ENCODE measurements around the gene TBC1D30. TPM values are rescaled to one million over a fixed set of nuclear protein-coding genes. Genes with fewer than 3 reads are reported as not detected.
"Not testable (repeated sequence)": the region's sequence is repeated elsewhere in the genome, so short reads cannot be mapped to it uniquely, and the experiment has no call there.

Gene TBC1D30
- total and polyA plus RNA-seq, 9 donors = 0.98 to 2.5 (median 1.4) TPM

DNA sequence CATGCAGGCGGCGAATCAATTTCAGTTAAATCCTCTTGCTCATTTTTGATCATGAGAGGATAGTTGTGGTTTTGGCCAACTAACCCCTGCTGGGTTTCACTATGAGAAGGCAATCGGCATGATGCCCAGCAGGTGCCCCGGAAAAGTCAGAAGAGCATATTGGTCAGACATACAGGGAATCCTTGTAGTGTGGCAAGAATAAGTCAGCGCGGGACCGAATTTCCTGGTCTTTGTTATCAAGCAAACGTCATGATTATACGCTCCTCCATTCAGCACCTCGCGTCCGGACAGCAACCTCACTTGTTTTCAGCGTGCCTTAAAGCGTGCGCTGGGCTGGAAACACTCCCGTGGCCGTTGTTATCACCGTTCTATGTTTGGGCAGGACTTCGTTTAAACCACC lies 1.8 kb downstream of the TBC1D30 start:
- Histone ChIP-seq H3K9me3 (replicated peaks; ENCODE audit: control insufficient read depth, low read depth, low read length) (no peaks in the 10 kb centered on the region), H3K4me1 (ENCODE audit: control insufficient read depth, insufficient read depth, low read length) (peaks cover 14% of the 10 kb centered on the region), H3K27me3 (ENCODE audit: control insufficient read depth, insufficient read depth, low read length) (peaks cover 35% of the 10 kb centered on the region), H3K27ac (ENCODE audit: low read length) (no peak overlapping the region), H3K36me3 (ENCODE audit: control insufficient read depth, insufficient read depth, low read length) (no peaks in the 10 kb centered on the region), H3K4me3 (ENCODE audit: low read length) (no peak overlapping the region)
- WGBS (ENCODE audit: insufficient coverage) = 4% methylated on average over 18 of the region's 19 CpGs
- DNase-seq = peak; percentile 80

DNA sequence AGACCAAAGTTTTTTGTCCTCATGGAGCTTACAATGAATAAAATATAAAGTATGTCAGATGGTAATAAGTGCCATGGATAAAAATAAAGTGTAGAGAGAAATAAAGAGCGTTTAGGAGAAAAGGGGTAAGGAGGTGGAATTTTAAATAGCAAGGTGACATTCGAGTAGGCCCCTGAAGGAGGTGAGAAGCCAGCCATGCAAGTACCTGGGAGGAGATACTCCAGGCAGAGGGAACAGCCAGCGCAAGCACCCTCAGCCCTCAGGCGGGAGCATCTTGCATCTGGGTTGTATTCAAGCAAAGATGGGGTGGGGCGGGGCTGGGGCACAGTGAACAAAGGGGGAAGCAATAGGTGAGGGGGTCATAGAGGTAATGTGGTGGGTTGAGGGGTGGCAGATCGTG lies 4.3 kb downstream of the TBC1D30 start:
- H3K27me3 ChIP-seq (ENCODE audit: control insufficient read depth, insufficient read depth, low read length) = peaks cover 30% of the 10 kb centered on the region
- DNase-seq = no peak
- peaks cover 14% of the 10 kb centered on the region for H3K4me1 ChIP-seq (ENCODE audit: control insufficient read depth, insufficient read depth, low read length)
- no peaks in the 10 kb centered on the region for H3K36me3 ChIP-seq (ENCODE audit: control insufficient read depth, insufficient read depth, low read length)
- H3K27ac ChIP-seq (ENCODE audit: low read length) = no peak overlapping the region
- H3K9me3 ChIP-seq (replicated peaks; ENCODE audit: control insufficient read depth, low read depth, low read length) = peaks cover 2% of the 10 kb centered on the region
- WGBS (ENCODE audit: insufficient coverage) = 73% methylated on average over 6 of the region's 6 CpGs
- H3K4me3 ChIP-seq (ENCODE audit: low read length) = no peak overlapping the region

DNA sequence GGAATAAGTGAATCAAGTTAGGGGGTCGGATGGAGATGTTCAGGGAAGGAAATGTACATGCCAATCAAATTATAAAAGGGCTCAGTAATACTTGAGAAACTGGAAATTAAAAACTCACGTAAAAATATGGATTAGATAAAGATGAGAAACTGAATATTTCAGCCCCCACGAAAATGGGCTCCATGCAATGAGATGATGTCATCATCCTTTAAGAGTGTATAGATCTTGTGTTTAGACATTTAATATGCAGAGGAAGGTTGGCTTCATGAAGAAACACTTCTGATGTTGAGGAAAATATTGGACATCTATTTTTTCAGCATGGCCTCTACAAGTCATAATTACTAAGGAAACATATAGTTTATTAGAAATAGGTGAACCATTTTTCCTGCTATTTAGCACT lies 9.5 kb downstream of the TBC1D30 start:
- H3K9me3 ChIP-seq (replicated peaks; ENCODE audit: control insufficient read depth, low read depth, low read length) = peaks cover 2% of the 10 kb centered on the region
- no peak overlapping the region for H3K4me3 ChIP-seq (ENCODE audit: low read length)
- no peak overlapping the region for H3K27ac ChIP-seq (ENCODE audit: low read length)
- DNase-seq = no peak
- 82% methylated on average over 2 of the region's 3 CpGs for WGBS (ENCODE audit: insufficient coverage)
- no peaks in the 10 kb centered on the region for H3K36me3 ChIP-seq (ENCODE audit: control insufficient read depth, insufficient read depth, low read length)
- H3K4me1 ChIP-seq (ENCODE audit: control insufficient read depth, insufficient read depth, low read length) = no peaks in the 10 kb centered on the region
- H3K27me3 ChIP-seq (ENCODE audit: control insufficient read depth, insufficient read depth, low read length) = no peaks in the 10 kb centered on the region

DNA sequence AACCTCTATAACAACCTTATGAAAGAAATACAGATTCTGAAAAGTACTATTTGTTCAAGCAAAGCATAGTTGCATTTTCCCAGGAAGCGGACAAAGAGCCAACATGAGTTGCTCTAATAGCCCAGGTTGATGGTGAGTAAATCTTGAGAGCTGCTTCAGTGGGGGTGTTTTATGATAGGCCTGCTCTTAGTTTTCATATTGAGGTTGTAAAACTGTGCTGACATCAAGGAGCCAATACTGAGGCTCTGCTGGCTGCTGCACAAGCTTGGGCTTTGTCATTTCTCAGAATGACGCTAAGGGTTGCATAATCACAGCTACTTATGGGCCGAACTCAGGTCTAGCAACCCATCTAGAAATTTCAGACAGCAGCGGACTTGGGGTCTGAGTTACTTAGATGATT lies 11.5 kb downstream of the TBC1D30 start:
- H3K4me1 ChIP-seq (ENCODE audit: control insufficient read depth, insufficient read depth, low read length) = no peaks in the 10 kb centered on the region
- no peak overlapping the region for H3K27ac ChIP-seq (ENCODE audit: low read length)
- H3K4me3 ChIP-seq (ENCODE audit: low read length) = no peak overlapping the region
- no peak for DNase-seq
- H3K27me3 ChIP-seq (ENCODE audit: control insufficient read depth, insufficient read depth, low read length) = no peaks in the 10 kb centered on the region
- peaks cover 2% of the 10 kb centered on the region for H3K9me3 ChIP-seq (replicated peaks; ENCODE audit: control insufficient read depth, low read depth, low read length)
- WGBS (ENCODE audit: insufficient coverage) = 94% methylated on average over 2 of the region's 4 CpGs
- H3K36me3 ChIP-seq (ENCODE audit: control insufficient read depth, insufficient read depth, low read length) = no peaks in the 10 kb centered on the region

DNA sequence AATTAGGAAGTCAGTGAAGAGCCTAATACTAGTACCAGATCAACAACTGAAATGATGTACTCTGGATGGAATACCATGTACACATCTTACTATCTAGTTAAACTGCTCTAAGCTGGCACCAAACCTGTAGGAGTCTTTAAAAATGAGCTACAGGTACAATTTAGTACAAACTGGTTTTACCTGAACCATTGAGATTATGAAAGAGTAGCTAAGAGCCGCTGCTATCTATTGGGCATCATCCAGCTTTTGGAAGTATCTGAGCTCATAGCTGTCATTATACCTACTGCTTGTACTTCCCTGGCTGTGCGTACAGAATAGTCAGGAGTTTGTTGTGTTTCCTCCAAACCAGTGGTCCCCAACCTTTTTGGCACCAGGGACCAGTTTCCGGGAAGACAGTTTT lies 12.4 kb downstream of the TBC1D30 start:
- Histone ChIP-seq H3K4me3 (ENCODE audit: low read length) (no peak overlapping the region), H3K4me1 (ENCODE audit: control insufficient read depth, insufficient read depth, low read length) (no peaks in the 10 kb centered on the region), H3K9me3 (replicated peaks; ENCODE audit: control insufficient read depth, low read depth, low read length) (peaks cover 2% of the 10 kb centered on the region), H3K27ac (ENCODE audit: low read length) (no peak overlapping the region), H3K27me3 (ENCODE audit: control insufficient read depth, insufficient read depth, low read length) (no peaks in the 10 kb centered on the region), H3K36me3 (ENCODE audit: control insufficient read depth, insufficient read depth, low read length) (no peaks in the 10 kb centered on the region)
- DNase-seq = no peak
- WGBS (ENCODE audit: insufficient coverage) = 100% methylated on average over 1 of the region's 3 CpGs

DNA sequence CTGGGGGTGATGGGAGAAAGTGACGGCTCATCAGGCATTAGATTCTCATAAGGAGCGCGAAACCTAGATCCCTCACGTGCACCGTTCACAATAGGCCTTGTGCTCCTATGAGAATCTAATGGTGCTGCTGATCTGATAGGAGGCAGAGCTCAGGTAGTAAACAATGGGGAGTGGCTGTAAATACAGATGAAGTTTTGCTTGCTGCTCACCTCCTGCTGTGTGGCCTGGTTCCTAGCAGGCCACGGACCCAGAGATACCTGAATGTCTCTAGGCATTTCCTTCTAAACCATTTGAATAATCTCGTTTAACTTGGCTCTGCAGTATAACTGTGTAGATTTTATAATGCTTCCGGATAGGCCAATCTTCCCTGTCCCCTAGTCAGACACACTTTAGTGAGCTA lies 13.0 kb downstream of the TBC1D30 start:
- H3K27ac ChIP-seq (ENCODE audit: low read length) = no peak overlapping the region
- H3K4me3 ChIP-seq (ENCODE audit: low read length) = no peak overlapping the region
- H3K4me1 ChIP-seq (ENCODE audit: control insufficient read depth, insufficient read depth, low read length) = no peaks in the 10 kb centered on the region
- 91% methylated on average over 4 of the region's 8 CpGs for WGBS (ENCODE audit: insufficient coverage)
- H3K9me3 ChIP-seq (replicated peaks; ENCODE audit: control insufficient read depth, low read depth, low read length) = peaks cover 2% of the 10 kb centered on the region
- H3K36me3 ChIP-seq (ENCODE audit: control insufficient read depth, insufficient read depth, low read length) = no peaks in the 10 kb centered on the region
- DNase-seq = no peak
- no peaks in the 10 kb centered on the region for H3K27me3 ChIP-seq (ENCODE audit: control insufficient read depth, insufficient read depth, low read length)

DNA sequence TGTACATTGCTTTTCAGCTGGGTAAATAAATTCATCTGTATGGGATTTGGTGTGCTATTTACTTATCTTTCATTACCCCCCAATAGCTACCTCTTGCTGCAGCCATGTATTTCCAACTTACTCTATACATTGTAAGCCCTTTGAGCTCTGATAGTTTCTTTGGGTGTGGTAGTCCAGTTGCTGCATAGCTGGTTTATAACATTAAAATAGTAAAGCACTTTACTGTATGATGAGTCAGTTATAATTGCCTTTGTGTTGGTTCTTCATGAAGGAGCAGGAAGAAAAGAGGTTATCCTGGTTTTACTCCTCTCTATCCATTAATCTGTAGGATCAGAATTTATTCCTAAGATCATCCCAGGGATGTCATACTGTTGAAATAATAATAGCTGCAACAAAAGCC lies 15.7 kb downstream of the TBC1D30 start:
- Histone ChIP-seq H3K9me3 (replicated peaks; ENCODE audit: control insufficient read depth, low read depth, low read length) (no peaks in the 10 kb centered on the region), H3K27me3 (ENCODE audit: control insufficient read depth, insufficient read depth, low read length) (no peaks in the 10 kb centered on the region), H3K36me3 (ENCODE audit: control insufficient read depth, insufficient read depth, low read length) (no peaks in the 10 kb centered on the region), H3K4me3 (ENCODE audit: low read length) (no peak overlapping the region), H3K4me1 (ENCODE audit: control insufficient read depth, insufficient read depth, low read length) (no peaks in the 10 kb centered on the region), H3K27ac (ENCODE audit: low read length) (no peak overlapping the region)
- no peak for DNase-seq

DNA sequence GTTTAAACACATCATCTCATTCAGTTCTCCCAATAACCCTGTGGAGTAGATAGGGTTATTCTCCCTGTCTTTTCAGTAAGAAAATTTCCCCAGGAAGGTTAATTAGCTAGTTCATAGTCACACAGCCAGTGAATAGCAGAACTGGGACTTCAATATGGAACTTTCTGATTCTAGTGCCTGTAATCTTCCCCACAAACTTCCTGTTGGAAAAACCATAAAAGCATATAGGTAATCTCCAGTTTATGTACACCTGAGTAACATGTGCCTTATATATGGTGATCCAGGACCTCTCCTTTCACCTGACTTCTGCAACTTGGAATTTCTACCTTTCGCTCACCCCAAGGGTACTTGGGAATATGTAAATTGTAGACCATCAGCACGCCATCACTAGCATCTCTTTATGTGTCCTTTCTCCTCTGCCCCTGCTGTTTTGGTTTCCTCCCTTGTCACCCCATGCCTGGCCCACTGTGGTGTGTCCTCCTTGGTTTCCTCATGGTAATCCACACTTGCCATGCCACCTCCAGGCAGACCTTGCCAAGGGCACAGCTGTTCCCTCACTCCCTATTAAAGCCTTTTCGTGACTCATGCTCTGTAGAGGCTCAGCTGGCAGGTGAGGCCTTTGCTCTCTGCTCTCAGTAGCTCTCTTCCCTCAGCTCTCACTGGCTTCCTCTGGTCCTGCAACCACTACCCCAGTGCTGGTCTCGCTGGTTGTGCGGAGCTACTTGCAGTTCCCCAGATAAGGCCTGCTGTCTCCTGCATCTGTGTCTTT lies 16.7 kb downstream of the TBC1D30 start:
- no peaks in the 10 kb centered on the region for H3K9me3 ChIP-seq (replicated peaks; ENCODE audit: control insufficient read depth, low read depth, low read length)
- no peak overlapping the region for H3K4me3 ChIP-seq (ENCODE audit: low read length)
- H3K36me3 ChIP-seq (ENCODE audit: control insufficient read depth, insufficient read depth, low read length) = no peaks in the 10 kb centered on the region
- no peaks in the 10 kb centered on the region for H3K4me1 ChIP-seq (ENCODE audit: control insufficient read depth, insufficient read depth, low read length)
- no peak for DNase-seq
- H3K27ac ChIP-seq (ENCODE audit: low read length) = no peak overlapping the region
- WGBS (ENCODE audit: insufficient coverage) = 84% methylated on average over 3 of the region's 5 CpGs
- H3K27me3 ChIP-seq (ENCODE audit: control insufficient read depth, insufficient read depth, low read length) = no peaks in the 10 kb centered on the region

DNA sequence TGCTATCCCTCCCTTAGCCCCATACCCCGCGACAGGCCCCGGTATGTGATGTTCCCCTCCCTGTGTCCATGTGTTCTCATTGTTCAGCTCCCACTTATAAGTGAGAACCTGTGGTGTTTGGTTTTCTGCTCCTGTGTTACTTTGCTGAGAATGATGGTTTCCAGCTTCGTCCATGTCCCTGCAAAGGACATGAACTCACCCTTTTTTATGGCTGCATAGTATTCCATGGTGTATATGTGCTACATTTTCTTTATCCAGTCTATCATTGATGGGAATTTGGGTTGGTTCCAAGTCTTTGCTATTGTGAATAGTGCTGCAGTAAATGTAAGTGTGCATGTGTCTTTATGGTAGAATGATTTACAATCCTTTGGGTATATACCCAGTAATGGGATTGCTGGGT lies 24.0 kb downstream of the TBC1D30 start:
- DNase-seq; H3K27me3 ChIP-seq (ENCODE audit: control insufficient read depth, insufficient read depth, low read length); H3K4me1 ChIP-seq (ENCODE audit: control insufficient read depth, insufficient read depth, low read length); H3K4me3 ChIP-seq (ENCODE audit: low read length); H3K27ac ChIP-seq (ENCODE audit: low read length); H3K36me3 ChIP-seq (ENCODE audit: control insufficient read depth, insufficient read depth, low read length); H3K9me3 ChIP-seq (replicated peaks; ENCODE audit: control insufficient read depth, low read depth, low read length): not testable (repeated sequence)
- no CpG with 5 or more reads among the region's 4 CpGs for WGBS (ENCODE audit: insufficient coverage)

DNA sequence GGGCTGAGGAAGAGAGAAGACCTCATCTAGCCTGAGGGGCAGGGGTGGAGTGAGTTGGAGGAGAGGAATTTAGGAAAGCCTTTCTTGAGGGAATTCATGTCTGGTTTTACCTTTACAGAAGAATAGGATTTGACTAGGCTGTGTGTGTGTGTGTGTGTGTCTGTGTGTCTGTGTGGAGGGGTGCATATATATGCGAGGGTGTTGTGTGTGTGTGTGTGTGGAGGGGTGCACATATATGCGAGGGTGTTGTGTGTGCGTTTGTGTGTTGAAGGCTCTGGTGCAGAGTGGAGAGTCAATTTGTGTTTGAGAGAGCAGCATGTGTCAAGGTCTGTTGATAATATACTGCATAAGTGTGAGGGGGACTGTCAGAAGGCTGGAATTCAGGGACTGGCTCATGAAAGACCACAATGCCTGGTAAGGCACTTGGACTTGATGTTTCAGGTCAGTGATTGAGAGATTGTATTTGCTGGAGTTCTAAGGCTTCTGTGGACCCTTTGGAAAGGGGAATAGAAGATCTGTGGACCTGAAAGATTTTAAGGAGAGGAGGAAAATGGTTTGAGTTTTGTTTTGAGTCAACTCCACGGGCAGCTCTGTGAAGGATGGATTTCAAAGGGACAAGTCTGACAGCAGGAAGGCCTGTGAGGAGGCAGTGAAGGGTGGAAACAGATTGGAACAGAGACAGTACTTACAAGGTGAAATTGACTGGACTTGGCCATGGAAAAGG lies 34.6 kb downstream of the TBC1D30 start:
- 82% methylated on average over 3 of the region's 4 CpGs for WGBS (ENCODE audit: insufficient coverage)
- DNase-seq = no peak
- no peaks in the 10 kb centered on the region for H3K4me1 ChIP-seq (ENCODE audit: control insufficient read depth, insufficient read depth, low read length)

More for the DNA sequence above, 34.6 kb downstream of the TBC1D30 start:
- Histone ChIP-seq H3K4me3 (ENCODE audit: low read length) (no peak overlapping the region), H3K9me3 (replicated peaks; ENCODE audit: control insufficient read depth, low read depth, low read length) (no peaks in the 10 kb centered on the region), H3K27me3 (ENCODE audit: control insufficient read depth, insufficient read depth, low read length) (no peaks in the 10 kb centered on the region), H3K36me3 (ENCODE audit: control insufficient read depth, insufficient read depth, low read length) (no peaks in the 10 kb centered on the region), H3K27ac (ENCODE audit: low read length) (no peak overlapping the region)

All from muscle of leg (tissue), 11 donors.